ENCODE measurements around the gene SBNO2.

Gene SBNO2

DNA sequence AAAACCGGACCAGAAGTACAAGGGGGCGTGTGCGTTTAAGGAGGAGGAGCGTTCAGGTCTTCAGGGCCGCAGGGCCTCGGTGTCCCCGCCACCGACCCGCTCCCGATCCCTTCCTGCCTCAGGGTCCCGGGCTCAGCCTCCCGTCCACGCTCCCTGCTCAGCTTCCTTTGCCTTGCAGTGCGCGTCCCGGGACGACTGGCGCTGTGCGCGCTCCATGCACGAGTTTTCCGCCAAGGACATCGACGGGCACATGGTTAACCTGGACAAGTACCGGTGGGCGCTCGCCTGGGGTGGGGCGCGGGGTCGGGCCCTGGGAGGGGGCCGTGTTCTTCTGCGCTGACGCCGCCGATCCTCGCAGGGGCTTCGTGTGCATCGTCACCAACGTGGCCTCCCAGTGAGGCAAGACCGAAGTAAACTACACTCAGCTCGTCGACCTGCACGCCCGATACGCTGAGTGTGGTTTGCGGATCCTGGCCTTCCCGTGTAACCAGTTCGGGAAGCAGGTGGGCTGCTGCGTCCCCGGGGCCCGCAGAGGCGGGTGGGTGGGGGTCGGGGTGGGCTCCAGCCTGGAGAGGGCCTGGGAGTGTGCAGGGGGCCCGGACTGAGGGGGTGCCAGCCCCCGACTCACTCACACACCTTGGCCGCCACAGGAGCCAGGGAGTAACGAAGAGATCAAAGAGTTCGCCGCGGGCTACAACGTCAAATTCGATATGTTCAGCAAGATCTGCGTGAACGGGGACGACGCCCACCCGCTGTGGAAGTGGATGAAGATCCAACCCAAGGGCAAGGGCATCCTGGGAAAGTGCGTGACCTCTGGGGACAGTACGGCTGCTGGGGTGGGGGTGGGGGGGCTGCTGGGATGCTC, 68.8 kb downstream of the SBNO2 start:
- DNase-seq (ENCODE audit: low read depth): no peak

GRCh38 chr19:1104311-1105007, 69.6 kb downstream of the SBNO2 start:
- DNase-seq (ENCODE audit: low read depth): peak; percentile 73

- DNase-seq (ENCODE audit: low read depth): peak; percentile 98
Measured at GRCh38 chr19:1103708-1104310, 70.3 kb downstream of the SBNO2 start, which contains the start of gene GPX4. GPX4 (plus strand) TSS chr19:1103994; CDS start chr19:1104044, 50 bp downstream.

GRCh38 chr19:1103132-1103707, 70.8 kb downstream of the SBNO2 start:
- no peak for DNase-seq (ENCODE audit: low read depth)

GRCh38 chr19:1102407-1103131, 71.5 kb downstream of the SBNO2 start:
- DNase-seq (ENCODE audit: low read depth): peak; percentile 71

GRCh38 chr19:1101337-1101698, 72.8 kb downstream of the SBNO2 start:
- DNase-seq (ENCODE audit: low read depth): no peak

DNA sequence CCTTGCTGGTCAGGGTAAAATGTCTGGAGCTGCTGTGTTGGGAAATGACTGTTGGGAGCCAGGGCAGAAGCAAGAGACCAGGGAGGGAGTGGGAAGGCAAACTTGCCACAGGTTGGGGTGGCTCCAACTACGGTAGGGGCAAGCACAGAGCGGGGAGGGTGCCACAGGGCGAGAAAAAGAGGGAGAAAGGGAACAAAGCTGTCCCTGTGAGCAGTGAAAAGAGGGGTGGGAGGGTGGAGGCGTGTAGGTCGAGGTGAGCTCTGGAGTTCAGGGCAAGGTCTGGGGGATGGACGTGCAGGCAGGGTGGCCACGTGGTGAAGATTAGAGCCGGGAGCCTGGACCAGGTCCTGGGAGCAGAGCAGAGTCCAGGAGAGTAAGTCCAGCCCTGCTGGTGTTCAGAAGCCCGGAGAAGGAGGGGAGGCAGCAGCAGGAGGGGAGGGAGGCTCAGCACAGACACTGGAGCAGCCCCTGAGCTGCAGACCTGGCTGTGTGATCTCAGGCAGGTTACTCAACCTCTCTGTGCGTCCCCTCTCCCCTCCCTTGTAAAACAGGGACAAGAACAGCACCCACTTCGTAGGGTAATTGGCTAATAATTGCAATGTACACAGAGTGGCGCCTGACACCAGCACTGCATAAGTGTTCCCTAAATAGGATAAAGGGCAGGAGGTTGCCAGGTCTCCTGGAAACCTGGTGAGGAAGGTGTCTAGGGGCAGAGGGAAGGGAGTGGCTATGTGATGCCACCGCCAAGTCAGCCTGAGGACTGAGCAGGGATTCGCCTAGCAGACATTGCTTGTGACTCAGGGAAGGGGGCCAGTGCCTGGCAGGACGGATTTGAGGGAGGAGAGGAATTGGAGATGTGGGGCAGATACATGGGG, 75.7 kb downstream of the SBNO2 start:
- DNase-seq (ENCODE audit: low read depth): no peak

- no peak for DNase-seq (ENCODE audit: low read depth)
Measured at GRCh38 chr19:1097810-1098176, 76.3 kb downstream of the SBNO2 start.

DNA sequence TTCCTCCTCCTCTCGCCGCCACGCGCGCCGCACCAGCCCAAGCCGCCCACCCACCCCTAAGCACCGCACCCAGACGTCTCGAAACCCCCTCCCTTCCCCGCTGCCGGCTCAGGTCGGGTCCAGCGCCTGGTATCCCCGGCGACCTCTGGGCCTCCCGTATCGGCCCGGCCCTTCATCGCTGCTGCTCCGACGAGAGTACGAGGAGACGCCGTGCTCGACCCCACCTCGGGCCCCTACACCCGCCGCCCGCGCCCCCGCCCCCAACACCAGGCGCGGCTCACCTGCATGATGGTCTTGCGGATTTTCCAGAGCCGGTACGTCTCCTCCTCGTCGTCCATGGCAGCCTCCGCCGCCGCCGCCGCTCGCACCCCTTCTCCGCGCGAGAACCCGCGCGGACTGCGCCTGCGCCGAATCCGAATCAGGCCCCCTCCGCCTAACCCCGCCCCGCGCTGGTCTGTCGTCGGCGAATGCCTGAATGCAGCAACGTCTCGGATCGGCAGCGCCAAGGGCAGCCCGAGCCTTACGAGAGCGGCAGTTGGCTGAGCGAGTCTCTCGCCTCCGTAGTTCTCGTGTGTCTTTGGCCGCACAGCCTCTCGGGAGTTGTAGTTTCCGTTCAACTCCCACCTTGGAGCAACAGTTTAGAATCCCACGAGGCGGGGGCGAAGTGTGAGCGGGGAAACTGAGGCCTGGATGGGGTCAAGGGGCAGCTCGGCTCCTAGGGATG, 78.9 kb downstream of the SBNO2 start, which contains the start of gene POLR2E:
Gene POLR2E (minus strand): TSS at position 398 of the 724 bp plus-strand sequence. CDS start 60 bp downstream, at position 338.
- peak; percentile 97 for DNase-seq (ENCODE audit: low read depth)

DNA sequence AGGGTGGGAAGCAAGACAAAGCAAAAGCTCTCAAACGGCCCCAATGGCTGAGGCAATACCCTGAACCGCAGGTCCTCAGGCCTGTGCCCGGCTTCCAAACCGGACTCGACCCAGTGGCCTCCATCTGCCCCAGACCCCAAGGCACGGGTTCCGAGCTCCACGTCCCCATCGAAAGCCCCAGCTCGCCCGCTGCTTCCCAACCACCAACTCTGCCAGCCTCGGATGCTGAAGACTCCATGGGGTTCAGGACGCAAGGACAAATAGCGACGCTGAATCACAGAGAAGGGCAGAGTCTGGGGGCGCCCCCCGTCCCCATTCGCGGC, 79.5 kb downstream of the SBNO2 start:
- no peak for DNase-seq (ENCODE audit: low read depth)

DNA sequence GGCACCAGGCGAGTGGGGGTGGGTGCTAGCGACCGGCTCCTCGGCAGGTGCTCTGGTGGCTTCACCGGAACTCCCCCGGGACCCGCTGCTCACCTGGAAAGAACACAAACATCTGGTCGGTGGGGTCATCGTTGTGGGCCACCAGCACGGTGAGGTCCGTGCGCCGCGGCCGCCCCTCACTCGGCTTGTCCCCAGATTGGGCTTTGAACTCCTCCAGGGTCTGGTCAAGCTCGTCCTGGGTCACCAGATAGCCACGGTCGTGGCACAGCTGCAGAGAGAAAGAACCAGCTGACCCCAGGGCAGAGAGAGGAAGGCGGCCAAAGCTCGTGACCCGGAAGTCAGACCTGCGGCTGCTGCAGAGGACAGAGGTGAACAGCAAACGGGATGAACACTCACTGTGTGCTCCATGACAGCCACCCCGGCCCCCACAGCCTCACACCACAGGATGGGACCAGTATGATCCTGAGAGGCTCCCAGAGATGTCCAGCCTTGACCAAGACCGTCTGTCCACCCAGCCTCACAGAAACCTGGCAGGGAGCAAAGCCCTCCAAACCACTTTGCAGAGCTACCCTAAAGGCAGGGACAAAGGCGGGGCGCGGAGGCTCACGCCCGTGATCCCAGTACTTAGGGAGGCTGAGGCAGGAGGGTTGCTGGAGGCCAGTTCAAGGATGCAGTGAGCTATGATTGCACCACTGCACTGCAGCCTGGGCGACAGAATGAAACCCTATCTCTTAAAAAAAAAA, 80.1 kb downstream of the SBNO2 start:
- no peak for DNase-seq (ENCODE audit: low read depth)

GRCh38 chr19:1093330-1093729, 80.7 kb downstream of the SBNO2 start:
- DNase-seq (ENCODE audit: low read depth): no peak

DNA sequence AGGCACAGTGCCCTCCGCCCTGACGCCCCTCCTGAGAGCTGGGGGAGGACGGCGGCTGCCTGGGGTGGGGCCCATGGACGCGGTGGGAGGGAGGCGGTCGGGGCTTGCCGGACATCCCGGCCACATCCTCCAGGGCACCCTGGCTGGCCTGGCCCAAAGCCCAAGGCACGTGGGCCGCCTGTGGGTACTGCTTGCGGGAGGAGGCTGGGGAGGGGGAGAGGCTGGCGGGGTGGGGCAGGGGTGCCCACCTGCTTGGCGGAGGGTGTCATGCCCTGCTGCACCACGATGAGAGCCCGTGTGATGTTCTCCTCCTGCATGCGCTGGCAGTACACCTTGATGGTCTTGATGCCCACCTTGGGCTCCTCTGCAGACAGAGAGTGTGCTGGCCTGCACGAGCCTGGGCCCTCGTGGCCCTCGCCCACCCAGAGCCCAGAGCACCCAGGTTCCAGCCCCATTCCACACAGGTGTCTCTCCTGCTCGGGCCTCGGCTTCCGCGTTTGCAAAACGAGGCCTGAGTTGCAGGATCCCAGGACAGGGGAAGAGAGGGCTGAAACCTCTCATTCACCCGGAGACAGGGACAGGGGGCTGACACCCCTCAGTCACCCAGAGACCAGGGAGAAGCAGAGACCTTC, 82.4 kb downstream of the SBNO2 start:
- no peak for DNase-seq (ENCODE audit: low read depth)

- DNase-seq (ENCODE audit: low read depth): no peak
Measured at GRCh38 chr19:1090731-1091543, 83.1 kb downstream of the SBNO2 start.

DNA sequence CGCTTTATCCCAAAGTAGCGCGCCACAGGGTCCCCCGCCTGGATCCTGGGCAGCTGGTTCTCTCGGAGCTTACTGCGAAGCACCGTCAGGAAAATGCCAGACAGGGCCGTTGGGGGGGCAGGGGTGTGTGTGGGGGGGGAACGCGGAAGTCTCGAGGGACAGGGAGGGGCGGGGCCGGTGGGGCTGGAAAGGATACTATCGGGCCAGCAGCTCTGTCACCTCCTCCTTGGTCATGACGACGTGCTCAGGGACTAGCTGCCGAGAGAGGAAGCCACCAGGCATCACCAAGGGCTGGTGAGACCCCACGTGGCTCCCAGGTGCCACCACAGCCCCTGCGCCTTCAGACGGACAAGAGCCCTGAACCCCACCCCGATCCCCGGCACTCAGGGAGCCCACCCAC, 84.2 kb downstream of the SBNO2 start:
- DNase-seq (ENCODE audit: low read depth): no peak

- DNase-seq (ENCODE audit: low read depth): no peak
Measured at GRCh38 chr19:1089126-1089771, 84.8 kb downstream of the SBNO2 start.

DNA sequence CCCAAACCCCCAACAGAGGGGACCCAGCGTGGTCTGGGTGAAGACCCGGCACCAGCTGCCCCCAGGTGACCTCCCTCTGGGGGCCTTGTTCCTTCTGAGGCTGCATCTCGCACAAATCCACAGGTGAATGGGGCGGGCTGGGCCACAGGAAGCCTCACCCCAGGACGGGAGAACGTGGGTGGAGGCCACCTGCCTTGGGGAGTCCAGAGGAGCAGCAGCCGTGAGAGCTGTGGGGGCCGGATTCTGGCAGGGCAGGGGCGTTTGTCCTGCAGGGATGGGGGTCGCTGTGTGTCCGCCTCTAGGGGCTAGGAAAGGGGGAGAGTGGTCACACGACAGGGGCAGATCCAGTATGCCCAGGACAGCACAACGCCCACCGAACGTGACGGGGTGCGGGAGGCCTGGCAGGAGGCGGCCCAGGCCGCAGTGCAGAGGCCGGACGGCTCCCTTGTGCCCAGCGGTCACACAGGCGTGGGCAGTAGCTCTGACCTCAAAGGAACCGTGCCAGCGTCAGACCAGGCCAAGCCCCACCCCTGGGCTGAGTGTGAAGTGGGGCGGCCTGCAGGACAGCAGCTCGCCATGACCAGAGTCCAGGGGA, 85.6 kb downstream of the SBNO2 start:
- no peak for DNase-seq (ENCODE audit: low read depth)

Data from activated T-cell treated with anti-CD3 and anti-CD28 coated beads for 48 hours (primary cell).